HG03066 (cell line): ENCODE results near the gene CASP3.
A peak's percentile ranks its signal among the peaks of the same experiment; 100 is the strongest.
"Not testable (repeated sequence)": the region's sequence is repeated elsewhere in the genome, so short reads cannot be mapped to it uniquely, and the experiment has no call there.

Experiments
- ATAC-seq: cut with Tn5 transposase; IDR thresholded peaks from one replicate; pipeline ENCODE4 v1.9.1; 2021; ENCODE audit warnings: low read depth; ENCODE audit not compliant: unreplicated experiment

The CASP3 gene

DNA sequence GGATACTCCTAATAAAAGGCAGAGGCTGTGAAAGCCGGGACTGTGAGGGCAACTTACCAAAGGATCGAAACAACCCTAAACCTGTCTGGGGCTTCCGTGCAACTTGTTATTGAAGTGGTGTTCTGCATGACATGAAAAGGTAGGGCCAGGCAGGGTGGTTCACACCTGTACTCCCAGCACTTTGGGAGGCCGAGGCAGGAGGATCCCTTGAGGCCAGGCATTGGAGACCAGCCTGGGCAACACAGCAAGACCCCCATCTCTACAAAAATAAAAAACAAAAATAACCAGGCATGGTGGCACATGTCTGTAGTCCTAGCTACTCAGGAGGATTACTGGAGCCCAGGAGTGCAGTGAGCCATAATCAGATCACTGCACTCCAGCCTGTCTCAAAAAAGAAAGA lies 12.3 kb downstream of the CASP3 start:
- ATAC-seq: no peak

GRCh38 chr4:184636144-184636543 lies 13.1 kb downstream of the CASP3 start:
- no peak for ATAC-seq

DNA sequence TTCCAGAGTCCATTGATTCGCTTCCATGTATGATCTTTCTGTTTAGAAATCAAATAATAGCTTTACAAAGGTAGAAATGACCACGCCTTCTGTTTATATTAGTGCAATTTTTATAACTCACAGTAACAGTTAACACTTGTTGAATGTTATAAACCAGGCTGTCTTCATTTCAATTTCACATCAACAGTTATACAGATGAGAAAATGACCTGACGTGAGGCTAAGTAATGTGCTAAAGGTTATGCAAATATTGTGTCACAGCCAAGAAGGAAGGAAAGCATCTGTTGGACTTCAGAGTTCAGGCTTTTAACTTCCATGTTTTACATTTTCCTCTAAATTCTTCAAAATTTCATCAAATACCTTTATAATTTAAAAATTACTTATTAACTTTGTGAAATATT lies 13.9 kb downstream of the CASP3 start:
- no peak for ATAC-seq

DNA sequence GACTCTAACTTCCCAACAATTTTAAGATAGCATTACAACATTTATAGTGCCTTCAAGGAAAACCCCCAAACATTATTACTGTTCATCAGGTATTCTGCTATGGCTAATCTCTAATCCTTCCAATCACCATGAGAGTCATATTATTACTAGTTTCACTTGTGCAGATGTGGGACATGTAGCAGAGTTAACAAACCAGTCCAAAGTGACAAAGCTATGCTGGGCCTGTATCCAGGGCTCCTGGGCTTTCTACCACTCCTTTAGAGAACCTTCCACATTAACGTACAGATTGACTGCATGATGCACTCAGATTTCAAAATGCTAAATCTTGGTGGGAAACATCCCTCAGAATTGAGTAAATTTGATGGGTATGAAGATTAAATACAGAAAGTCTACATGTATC lies 16.4 kb downstream of the CASP3 start:
- ATAC-seq: no peak

GRCh38 chr4:184628103-184628502 lies 21.1 kb downstream of the CASP3 start:
- ATAC-seq: no peak

DNA sequence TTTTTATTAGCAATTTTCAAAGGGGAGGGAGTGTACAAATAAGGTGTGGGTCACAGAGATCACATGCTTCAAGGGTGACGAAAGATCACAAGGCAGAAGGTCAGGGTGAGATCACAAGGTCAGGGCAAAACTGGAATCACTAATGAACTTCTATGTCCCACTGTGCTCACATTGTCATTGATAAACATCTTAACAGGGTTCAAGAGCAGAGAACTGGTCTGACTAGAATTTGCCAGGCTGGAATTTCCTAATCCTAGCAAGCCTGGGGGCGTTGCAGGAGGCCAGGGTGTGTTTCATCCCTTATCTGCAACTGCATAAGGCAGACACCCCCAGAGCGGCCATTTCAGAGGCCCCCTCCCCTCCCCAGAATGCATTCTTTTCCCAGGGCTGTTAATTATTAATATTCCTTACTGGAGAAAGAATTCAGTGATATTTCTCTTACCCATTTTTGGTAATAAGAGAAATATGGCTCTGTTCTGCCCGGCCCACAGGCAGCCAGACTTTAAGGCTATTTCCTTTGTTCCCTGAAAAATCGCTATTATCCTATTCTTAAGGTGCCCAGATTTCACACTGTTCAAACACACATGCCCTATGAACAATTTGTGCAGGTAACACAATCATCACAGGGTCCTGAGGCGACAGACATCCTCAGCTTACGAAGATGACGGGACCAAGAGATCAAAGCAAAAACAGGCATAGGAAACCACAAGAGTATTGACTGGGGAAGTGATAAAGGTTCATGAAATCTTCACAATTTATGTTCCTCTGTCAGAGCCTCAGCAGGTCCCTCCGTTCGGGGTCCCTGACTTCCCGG lies 23.3 kb downstream of the CASP3 start:
- not testable (repeated sequence) for ATAC-seq

DNA sequence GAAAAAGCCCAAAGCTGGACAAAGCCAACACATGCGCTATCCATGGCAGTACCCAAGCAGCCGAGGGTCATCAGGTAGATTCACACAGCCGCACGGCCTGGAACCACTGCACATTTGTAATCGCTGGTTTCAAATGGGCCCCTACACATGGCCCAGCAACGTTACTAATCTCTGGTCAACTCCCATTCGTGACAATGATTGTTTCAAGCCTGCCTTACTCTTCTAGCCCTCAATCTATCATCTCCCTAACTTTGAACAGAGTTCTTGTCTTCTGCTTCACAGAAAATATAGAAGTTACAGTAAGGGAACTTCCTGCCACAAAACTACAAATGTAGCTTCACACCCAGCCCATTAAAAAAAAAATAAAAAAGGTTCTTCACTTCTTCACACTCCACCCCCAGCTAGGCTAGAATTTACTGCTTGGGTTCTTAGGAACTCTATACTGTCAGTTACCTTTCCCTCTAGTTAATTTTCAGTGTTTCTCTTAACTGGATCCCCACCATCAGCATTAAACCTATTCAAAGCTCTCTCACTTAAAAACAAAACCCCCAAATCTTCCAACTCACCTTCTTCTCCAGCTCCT lies 24.2 kb downstream of the CASP3 start:
- no peak for ATAC-seq

DNA sequence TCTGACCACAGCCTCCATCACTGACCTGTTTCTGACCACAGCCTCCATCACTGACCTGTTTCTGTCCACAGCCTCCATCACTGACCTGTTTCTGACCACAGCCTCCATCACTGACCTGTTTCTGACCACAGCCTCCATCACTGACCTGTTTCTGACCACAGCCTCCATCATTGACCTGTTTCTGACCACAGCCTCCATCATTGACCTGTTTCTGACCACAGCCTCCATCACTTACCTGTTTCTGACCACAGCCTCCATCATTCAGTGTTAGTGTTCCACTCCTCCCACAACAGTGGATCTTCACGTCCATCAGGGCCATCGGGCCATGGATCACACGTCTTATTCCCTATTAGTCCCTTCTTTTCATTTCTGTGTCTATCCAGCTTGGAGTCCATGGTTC lies 24.7 kb downstream of the CASP3 start:
- not testable (repeated sequence) for ATAC-seq

- ATAC-seq: no peak
Observed at GRCh38 chr4:184621518-184621917, 27.7 kb downstream of the CASP3 start.

DNA sequence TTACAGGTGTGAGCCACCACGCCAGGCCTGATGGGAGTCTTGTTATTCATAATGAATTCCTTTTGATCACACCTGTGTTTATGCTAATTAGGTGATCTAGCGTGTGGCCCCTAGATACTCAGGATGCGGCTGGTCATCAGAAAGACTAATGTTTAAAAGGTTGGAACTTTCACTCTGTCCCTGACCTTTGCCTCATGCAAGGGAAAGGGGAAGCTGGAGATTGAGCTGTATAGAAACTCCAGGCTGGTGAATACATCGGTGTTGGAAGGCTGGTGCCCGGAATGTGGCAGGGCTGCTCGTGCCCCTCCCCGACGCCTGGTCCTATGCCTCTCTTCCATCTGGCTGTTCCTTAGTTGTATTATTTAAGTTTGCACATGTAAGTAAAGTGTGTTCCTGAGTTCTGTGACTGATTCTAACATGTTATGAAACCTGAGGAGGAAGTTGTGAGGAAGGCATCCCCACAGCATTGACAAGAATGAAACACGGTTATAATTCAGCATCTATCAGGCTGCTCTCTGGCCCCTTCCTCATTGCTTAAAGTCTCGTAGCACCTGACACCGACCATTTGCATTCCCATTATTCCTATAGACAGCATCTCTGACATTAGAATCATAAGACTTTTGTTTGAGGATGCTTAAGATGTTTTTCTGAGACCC lies 28.9 kb downstream of the CASP3 start:
- ATAC-seq: no peak

GRCh38 chr4:184617600-184618196 lies 31.5 kb downstream of the CASP3 start:
- ATAC-seq: no peak

GRCh38 chr4:184616633-184617551 lies 32.4 kb downstream of the CASP3 start:
- peak; percentile 89 for ATAC-seq

- not testable (repeated sequence) for ATAC-seq
Observed at GRCh38 chr4:184616168-184616567, 33.1 kb downstream of the CASP3 start.

DNA sequence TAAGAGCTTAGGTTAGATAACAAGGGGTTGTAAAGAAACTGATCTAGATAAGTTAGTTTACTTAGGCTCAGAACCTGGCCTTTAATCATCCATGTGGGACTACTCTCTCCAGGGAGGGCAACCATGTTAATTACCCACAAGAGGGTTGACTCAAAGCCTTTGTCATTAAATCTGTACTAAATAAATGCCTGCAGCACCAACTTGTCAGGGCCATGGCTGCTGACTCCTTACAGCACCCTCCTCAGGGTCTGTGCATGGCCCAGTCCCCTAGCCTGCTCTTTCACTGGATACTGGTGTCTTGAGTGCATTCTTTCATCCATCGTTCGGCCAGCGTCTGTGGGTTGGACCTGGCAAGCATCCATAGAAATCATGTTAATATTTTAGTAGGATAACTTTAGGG lies 34.7 kb downstream of the CASP3 start:
- no peak for ATAC-seq

- ATAC-seq: no peak
Observed at GRCh38 chr4:184613405-184613804, 35.8 kb downstream of the CASP3 start.

DNA sequence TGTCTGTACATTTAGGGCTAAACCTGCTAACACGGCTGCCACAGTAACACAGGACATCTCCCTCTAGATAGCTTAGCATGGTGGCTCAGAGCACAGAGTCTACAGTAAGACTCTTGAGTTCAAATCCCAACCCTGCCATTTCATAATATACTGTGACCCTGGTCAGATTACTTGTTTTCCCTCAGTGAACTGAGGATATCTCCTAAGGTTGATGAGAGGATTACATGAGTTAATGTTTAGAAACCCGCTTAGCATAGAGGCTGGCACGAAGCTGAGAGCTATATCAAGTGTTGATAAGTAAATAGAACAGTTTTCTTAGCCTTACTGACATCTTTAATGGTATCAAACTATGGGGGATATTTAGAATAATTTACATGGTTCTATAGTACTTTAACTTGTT lies 37.2 kb downstream of the CASP3 start:
- ATAC-seq: no peak

- not testable (repeated sequence) for ATAC-seq
Observed at GRCh38 chr4:184607429-184607828, 41.8 kb downstream of the CASP3 start.

DNA sequence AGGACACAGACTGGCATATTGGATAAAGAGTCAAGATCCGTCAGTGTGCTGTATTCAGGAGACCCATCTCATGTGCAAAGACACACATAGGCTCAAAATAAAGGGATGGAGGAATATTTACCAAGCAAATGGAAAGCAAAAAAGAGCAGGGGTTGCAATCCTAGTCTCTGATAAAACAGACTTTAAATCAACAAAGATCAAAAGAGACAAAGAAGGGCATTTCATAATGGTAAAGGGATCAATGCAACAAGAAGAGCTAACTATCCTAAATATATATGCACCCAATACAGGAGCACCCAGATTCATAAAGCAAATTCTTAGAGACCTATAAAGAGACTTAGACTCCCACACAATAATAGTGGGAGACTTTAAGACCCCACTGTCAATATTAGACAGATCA lies 46.4 kb downstream of the CASP3 start:
- not testable (repeated sequence) for ATAC-seq

DNA sequence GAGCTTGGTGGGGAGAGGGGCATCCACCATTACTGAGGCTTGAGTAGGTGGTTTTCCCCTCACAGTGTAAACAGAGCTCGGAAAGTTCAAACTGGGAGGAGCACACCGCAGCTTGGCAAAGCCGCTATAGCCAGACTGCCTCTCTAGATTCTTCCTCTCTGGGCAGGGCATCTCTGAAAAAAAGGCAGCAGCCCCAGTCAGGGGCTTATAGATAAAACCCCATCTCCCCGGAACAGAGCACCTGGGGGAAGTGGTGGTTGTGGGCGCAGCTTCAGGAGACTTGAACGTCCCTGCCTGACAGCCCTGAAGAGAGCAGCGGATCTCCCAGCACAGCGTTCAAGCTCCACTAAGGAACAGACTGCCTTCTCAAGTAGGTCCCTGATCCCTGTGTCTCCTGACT lies 48.3 kb downstream of the CASP3 start:
- not testable (repeated sequence) for ATAC-seq

DNA sequence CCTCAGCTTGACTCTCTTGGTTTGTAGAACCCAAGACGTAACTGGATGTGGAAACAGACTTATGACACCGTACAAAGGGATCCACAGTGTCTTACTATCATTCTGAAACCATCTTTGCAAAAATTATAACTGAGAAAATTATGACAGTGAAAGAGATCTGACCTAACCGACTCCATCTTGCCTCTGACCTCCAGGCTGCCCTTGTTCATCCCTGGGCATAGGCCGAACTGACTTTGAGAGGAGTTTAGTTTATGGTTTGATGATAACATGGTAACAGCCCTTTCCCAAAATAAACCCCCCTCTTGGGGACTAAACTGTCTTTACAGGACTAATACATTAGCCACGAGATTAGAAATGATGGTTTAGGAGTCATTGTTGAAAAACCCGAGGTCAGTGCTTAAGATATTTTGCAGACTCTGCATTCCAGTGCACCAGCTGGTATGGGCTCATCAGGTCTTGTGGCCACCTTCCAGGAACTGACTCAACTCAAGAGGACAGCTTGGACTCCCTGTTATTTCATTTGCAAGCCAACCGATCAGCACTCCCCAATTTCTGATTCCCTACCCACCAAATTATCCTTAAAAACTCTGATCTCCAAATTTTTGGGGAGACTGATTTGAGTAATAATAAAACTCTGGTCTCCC lies 49.6 kb downstream of the CASP3 start:
- no peak for ATAC-seq
